GM18526 (cell line): Measurements from ENCODE around the gene RPL13.

ENCODE experiments used
- POLR2A ChIP-seq: IDR thresholded peaks from 3 replicates; pipeline ENCODE4 v1.6.1; 2011; ENCODE audit not compliant: insufficient read length; ENCODE audit errors: extremely low read depth

The RPL13 gene

DNA sequence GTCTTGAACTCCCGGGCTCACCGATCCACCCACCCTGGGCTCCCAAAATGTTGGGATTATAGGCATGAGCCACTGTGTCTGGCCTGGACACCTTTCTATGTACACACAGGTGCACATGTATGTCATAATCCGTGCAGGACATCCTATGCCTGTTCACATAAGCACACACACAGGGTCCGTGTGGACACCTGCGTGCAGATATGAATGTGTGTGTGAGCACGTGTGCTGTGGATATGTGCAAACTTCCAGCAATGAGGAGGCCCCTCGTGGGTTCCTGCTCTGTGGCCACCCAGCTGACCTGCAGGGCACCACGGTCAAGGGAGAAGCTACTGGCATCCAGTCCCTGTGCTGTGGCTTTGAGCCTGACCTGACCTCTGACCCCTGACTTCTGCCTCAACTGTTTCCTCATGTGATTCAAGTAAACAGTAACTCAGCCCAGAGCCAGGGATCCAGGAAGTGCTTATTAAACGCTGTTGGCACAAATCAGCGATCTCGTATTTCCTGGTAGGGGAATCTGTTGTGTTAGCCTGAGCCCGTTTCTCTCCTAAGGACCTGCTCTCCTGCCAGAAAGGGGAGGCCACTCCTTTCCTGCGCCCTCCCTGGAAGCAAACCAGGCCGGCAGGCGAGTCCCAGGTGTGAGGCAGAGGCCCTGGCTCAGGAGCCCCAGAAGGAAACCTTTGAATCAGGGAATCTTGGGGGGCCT, 21.5 kb downstream of the RPL13 start:
- TF ChIP-seq POLR2A: no peak

DNA sequence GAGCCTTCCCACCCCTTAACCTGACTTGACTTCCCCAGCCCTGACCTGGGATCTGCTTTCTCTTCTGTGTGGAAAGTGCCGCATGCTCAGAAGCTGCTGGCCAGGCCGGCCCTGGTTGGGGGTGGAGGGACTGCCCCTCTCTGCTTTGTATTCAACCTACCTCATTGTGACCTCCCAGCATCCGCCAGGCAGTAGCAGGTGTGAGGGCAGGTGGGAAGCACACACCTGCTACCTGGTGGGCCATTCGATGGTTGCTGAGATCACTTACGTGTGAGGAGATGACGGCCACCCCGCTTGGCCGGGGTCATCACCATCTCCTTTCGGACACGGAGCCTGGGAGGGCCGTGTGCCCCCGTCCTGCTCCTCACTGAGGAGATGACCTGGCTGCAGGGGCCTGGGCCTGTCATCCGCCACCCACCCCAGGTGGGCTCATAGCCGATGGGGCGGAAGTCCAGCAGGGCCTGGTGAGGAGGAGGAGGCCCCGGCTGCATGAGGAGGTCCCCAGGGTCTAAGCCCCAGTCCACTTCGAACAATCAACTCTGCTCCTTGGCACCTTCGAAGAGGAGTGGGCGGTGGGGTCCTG, 22.2 kb downstream of the RPL13 start:
- no peak for TF ChIP-seq POLR2A

DNA sequence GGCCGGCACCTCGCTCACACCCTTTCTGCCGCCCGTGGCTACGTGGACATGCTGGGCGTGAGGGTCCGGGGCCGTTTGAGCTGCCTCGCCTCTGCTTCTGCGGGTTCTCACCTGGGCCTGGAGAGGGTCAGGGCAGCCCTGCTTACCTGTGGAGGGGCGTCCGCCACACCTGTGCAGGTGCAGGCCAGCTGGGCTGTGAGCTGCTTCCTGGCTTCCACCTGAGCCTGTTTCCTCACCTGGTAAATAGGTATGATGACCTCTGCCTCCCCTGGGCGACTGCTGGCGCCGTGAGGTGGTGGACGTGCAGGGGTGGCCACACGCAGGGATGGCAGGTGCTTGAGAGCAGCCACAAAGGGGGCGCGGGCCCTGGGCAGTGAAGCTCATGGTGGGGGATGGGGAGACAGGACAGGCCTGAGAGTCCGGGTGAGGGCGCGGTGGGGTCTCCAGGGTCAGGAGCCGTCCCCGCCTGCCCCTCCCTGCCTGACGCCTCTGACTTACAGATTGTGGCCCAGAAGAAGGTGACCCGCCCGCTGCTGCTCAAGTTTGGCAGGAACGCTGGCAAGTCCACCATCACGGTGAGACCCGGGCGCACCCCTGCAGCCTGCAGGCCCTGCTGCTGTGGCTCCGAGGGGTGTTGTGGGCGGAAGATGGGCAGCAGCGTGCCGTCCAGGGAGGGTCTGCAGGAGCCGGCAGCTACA, 22.9 kb downstream of the RPL13 start:
- no peak for TF ChIP-seq POLR2A

DNA sequence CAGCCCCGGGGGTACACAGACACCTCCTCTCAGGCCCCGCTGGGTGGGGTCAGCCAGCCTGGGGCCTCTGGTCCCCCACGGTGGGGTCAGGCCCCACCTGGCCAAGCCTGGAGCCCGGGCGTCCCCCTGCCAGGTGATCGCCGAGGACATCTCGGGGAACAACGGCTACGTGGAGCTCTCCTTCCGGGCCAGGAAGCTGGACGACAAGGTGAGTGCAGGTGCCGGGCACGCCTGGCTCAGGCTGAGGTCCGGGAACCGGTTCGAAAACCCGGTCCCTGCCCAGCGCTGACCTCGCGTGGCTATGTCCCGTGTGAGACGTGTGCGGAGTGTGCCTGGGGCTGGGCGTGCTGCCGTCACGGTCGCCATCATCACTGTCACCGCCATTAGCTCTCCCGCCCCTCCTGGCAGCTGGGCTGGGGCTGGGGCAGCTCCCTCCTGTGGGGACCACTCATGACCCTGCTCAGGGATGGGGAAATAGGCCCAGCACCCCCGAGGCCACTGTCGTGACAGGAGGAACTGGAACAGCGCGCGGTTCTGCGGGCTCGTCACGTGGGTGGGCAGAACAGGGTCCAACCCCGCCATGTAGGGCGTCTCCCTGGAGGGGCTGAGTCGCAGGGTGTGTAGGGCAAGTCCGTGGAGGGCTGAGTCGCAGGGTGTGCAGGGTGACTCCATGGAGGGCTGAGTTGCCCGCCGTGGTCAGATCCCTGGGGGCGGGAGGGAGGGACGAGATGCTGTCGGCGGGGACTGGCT, 23.6 kb downstream of the RPL13 start:
- no peak for TF ChIP-seq POLR2A

DNA sequence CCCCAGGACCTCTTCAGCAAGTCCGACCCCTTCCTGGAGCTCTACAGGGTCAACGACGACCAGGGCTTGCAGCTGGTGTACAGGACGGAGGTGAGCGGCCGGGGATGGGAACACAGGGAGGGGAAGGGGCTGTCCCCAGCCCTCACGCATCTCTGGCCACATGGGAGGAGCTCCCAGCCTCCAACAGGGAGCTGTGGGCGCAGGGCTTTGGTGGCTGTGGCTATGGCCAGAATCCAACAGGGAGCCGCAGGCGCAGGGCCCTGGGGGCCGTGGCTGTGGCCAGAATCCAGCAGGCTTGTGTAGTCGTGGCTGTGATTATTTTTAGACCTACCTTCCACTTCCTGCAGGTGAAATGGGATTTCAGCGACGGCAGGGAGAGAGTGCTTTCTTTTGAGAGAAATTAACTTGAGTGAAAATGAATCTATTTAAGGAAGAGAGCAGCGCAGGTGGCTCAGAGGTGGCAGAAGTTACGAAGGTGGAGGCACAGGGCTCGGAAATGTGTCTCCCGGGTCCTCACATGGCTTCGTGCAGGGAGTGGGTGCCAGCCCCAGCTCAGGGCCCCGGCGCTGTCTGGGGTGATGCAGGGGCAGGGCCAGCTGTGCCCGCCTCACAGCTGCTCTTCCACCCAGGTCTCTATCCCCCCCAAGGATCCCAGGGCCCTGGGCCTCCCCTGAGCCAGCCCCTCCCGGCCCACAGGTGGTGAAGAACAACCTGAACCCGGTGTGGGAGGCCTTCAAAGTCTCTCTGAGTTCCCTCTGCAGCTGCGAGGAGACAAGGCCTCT, 24.5 kb downstream of the RPL13 start:
- TF ChIP-seq POLR2A: no peak

DNA sequence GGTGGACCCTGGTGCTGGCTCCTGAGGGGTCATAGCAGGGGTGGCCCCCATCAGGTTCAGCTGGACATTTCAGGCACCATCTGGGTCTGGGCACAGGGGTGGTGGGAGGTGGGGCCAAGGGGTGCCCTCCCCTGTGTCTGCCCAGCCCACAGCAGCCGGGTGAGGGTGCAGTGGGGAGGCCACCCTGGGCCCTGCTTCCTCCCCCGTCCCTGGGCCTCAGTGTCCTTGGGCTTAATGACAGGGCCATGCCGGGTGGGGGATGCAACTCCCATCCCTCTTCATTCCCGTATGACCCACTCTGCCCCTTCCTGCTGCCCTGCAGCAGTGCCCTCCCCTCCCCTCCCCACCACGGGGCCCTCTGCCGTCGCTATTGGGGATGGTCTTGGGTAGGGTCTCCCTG, 25.7 kb downstream of the RPL13 start:
- no peak for TF ChIP-seq POLR2A

DNA sequence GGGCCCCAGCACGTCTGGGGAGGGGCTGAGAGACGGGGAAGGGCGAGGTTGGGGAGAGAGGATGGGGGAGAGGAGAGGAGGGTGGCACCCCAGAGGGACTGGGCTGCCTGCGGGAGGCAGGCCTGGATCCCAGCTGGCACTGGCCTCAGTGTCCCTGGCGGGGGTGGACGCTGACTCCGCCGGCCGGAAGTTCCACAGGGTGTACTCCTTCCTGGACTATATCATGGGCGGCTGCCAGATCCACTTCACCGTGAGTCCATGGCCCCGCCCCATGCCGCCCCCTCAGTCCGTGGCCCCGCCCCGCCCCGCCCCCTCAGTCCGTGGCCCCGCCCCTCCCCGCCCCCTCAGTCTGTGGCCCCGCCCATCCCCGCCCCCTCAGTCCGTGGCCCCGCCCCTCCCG, 26.4 kb downstream of the RPL13 start:
- no peak for TF ChIP-seq POLR2A

DNA sequence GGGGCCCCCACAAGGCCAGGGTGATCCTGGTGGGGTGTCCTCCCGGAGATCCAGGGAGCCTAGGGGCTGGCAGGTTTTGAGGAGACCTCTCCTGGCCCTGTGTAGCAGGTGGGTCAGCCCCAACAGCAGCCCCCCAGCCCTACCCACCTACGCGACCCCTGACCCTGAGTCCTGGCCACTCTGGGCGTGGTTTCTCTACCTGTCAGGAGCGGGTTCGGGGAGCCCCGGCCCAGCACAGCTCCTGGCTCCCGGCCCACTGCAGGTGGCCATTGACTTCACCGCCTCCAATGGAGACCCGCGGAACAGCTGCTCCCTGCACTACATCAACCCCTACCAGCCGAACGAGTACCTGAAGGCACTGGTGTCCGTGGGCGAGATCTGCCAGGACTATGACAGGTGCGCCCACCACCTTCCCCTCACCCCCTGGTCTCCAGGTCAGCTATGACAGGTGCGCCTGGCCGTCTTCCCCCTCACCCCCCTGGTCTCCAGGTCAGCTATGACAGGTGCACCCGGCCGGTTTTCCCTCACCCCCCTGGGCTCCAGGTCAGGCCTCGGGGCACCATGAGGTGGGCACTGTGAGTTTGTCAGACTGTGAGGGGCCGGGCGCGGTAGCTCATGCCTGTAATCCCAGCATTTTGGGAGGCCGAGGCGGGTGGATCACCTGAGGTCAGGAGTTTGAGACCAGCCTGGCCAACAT, 28.1 kb downstream of the RPL13 start:
- TF ChIP-seq POLR2A: no peak

DNA sequence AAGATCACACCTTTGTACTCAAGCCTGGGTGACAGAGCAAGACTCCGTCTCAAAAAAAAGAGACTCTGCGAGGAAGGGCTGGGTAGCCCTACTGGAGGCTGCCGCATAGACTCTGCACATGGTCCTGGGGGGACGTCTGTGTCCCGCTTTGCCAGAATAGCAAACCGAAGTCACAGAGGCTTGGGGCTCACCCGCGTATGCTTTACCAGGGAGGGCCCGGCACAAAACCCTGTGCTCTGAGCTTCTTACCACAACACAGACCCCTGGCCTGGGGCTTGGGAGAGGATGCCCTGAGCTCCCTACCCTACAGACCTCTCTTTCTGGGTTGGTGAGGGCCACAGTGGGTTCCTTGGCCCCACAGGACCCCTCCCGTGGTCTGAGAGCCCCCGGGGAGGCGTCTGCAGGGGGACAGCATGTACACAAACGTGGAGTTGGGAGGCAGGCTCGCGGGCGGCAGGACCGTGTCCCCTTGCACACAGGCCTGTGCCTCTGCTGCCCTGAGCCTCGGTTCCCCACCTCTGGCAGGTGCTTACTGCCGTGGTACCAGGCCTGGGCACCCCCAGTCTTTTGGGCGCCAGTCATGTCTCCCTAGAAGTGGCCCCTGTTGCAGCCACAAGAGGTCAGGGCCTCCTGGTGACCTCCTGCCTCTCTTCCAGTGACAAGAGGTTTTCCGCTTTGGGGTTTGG, 28.9 kb downstream of the RPL13 start:
- no peak for TF ChIP-seq POLR2A

DNA sequence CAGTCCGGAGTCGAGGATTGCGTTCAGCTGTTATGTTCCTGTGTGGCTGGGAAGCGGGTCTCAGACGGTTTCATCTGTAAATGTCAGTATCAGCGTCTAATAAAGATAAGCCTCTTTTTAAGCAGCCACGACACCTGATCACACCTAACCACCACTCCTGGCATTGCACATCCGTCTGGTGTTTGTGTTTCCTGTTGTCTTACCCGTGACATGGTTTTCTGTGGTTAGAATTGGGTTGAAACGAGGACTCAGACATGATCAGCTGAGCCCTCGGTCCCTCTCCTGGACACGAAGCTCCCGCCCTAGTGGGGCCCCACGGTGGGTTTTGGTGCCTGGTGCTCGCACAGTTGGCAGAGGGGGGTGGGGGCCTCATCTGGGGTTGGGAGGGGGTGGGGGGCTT, 33.4 kb downstream of the RPL13 start:
- TF ChIP-seq POLR2A: no peak

DNA sequence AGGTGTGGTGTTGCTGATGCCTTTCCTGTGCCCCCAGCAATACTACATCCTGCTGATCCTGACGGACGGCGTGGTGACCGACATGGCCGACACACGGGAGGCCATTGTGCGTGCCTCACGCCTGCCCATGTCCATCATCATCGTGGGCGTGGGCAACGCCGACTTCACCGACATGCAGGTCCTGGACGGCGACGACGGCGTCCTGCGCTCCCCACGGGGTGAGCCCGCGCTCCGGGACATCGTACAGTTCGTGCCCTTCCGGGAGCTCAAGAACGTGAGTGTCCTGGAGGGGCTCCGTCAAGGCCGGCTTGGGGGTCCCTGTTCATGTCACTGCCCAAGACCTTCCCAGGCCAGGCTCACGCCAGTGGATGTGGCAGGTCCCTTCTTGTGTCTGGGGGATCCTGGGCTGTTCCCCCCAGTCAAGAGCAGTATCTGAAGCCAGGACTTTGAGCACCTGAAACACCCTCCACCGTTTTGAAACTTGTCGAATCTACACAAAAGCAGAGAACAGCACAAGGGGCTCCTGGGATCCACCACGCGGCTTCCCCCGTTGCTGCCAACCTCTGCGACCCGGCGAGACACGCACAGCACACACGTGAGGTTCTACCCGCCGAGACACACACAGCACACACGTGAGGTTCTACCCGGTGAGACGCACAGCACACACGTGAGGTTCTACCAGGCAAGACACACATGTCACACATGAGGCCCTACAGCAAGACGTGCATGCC, 35.0 kb downstream of the RPL13 start:
- TF ChIP-seq POLR2A: no peak

DNA sequence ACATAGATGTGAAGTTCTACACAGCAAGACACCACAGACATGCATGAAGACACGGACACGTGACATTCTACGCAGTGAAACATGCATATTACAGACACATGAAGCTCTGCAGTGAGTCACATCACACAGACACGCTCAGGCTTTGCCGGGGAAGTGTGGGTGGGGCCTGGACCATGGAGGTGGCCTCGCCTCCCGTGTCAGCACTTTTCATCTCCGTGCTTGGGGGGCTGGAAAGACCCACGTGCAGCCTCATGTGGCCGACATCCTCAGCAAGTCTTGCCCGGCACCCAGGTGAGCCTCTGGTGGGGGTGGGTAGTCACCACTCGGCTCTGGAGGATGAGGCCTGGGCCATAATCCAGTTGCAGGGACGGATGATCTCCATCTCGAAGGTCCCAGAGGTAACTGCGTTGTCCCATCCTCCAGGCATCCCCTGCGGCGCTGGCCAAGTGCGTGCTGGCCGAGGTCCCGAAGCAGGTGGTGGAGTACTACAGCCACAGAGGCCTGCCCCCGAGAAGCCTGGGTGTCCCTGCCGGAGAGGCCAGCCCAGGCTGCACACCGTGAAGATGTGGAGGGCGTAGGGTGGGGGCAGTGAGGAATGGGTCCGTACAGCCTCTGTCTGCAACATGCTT, 35.7 kb downstream of the RPL13 start:
- no peak for TF ChIP-seq POLR2A
